Measurements from ENCODE around the gene CREB5. TPM values are rescaled to one million over a fixed set of nuclear protein-coding genes. Genes with fewer than 3 reads are reported as not detected.

Gene CREB5
- total and polyA plus RNA-seq, 10 donors, result 0.88 to 56.8 (median 23.5) TPM

DNA sequence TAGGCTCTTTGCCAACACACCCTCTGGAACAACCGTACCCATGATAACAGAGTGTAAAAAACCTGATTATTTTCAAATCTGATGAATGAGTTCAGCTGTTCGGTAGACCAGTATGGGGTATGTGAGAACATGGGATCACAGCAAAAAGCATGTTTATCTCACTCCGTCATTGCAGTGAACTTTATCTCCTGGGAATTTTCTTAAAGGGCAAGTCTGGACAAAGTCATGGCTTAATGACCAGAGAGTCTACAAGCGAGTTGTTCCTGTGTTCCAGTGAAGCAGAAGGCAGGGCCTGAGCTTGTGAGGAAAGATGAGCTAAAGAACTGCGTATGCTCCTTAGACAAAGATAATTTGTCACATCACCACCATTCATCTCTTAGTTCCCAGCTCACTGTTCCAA lies 326.1 kb downstream of the CREB5 start:
- H3K27ac ChIP-seq, result no peak overlapping the region
- H3K4me1 ChIP-seq, result no peaks in the 10 kb centered on the region

DNA sequence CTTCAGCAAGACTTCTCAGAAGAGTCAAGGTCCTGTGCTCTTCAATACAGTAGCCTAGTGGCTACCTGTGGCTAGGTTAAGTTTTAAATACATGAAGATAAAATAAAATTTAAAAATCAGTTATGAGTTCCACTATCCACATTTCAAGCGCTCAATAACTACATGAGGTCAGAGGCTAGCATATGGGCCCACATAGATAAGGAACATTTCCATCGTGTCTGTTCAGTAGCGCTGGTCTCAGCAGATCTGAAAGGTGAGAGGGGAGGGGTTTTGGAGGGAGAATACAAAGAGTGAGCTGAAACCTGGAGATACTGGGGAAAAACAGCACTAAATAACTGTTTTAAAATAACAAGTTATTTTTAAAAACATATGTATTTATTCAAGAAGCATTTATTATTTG lies 326.8 kb downstream of the CREB5 start:
- TF ChIP-seq, protein P1, sequence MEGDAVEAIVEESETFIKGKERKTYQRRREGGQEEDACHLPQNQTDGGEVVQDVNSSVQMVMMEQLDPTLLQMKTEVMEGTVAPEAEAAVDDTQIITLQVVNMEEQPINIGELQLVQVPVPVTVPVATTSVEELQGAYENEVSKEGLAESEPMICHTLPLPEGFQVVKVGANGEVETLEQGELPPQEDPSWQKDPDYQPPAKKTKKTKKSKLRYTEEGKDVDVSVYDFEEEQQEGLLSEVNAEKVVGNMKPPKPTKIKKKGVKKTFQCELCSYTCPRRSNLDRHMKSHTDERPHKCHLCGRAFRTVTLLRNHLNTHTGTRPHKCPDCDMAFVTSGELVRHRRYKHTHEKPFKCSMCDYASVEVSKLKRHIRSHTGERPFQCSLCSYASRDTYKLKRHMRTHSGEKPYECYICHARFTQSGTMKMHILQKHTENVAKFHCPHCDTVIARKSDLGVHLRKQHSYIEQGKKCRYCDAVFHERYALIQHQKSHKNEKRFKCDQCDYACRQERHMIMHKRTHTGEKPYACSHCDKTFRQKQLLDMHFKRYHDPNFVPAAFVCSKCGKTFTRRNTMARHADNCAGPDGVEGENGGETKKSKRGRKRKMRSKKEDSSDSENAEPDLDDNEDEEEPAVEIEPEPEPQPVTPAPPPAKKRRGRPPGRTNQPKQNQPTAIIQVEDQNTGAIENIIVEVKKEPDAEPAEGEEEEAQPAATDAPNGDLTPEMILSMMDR (IDR thresholded peaks at IDR 0.05 in 8 of 11, conservative IDR thresholded peaks at IDR 0.05 in 3 of 11), result no peak
- TF ChIP-seq POLR2A (IDR thresholded peaks at IDR 0.05), result no peak
- no peak for TF ChIP-seq POLR2AphosphoS5 (IDR thresholded peaks at IDR 0.05)
- Histone ChIP-seq H3K4me1 (no peaks in the 10 kb centered on the region), H3K4me3 (no peak overlapping the region), H3K27ac (no peak overlapping the region), H3K27me3 (replicated peaks in 1 of 7) (no peaks in the 10 kb centered on the region), H3K36me3 (peaks cover 0 to 12% (median 0%) of the 10 kb centered on the region in 6 donors), H3K9me3 (no peaks in the 10 kb centered on the region)
- no peak for DNase-seq
- intact Hi-C loops (cut with DNase I; ENCODE audit: low total_unique reads), result no loop called here
- 80 to 86% (median 84%) methylated on average over 3 of the region's 3 CpGs for WGBS, 5 donors

More for the DNA sequence above, 326.1 kb downstream of the CREB5 start:
- 81 to 94% (median 93%) methylated on average over 5 of the region's 5 CpGs for WGBS, 5 donors
- intact Hi-C loops (cut with DNase I; ENCODE audit: low total_unique reads), result no loop called here
- peaks cover 0 to 12% (median 0%) of the 10 kb centered on the region in 6 donors for H3K36me3 ChIP-seq
- H3K9me3 ChIP-seq, result no peaks in the 10 kb centered on the region
- no peak overlapping the region for H3K4me3 ChIP-seq
- no peak for DNase-seq
- no peaks in the 10 kb centered on the region for H3K27me3 ChIP-seq (replicated peaks in 1 of 7)
- TF ChIP-seq, protein P1 (IDR thresholded peaks at IDR 0.05 in 8 of 11, conservative IDR thresholded peaks at IDR 0.05 in 3 of 11), result no peak
- TF ChIP-seq POLR2AphosphoS5 (IDR thresholded peaks at IDR 0.05) (no peak), POLR2A (IDR thresholded peaks at IDR 0.05) (no peak)

DNA sequence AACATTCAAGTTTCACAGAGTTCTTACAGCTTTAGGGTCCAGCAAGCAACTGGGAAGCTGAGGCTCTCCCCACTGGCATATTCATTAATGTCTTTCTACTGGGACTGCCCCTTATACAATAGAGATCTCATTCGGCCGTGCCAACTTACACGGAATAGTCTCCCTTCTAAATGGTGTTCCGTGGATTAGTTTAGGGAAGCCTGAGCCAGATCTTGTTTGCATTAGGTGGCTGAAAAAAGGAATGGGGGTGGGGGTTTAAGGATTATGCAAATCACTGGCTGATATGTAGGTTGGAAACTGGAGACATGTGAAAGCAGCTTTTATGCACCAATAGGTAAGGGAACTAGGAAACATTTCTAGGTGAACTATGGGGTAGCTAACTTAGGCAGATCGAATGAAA lies 327.5 kb downstream of the CREB5 start:
- peaks cover 0 to 12% (median 0%) of the 10 kb centered on the region in 6 donors for H3K36me3 ChIP-seq
- no peaks in the 10 kb centered on the region for H3K9me3 ChIP-seq
- intact Hi-C loops (cut with DNase I; ENCODE audit: low total_unique reads), result no loop called here
- no peak overlapping the region for H3K4me3 ChIP-seq
- no peak for DNase-seq
- 83 to 90% (median 87%) methylated on average over 5 of the region's 5 CpGs for WGBS, 5 donors
- no peaks in the 10 kb centered on the region for H3K4me1 ChIP-seq
- H3K27ac ChIP-seq, result no peak overlapping the region
- TF ChIP-seq, protein P1 (IDR thresholded peaks at IDR 0.05 in 8 of 11, conservative IDR thresholded peaks at IDR 0.05 in 3 of 11), result no peak
- TF ChIP-seq POLR2A (IDR thresholded peaks at IDR 0.05), result no peak
- no peak for TF ChIP-seq POLR2AphosphoS5 (IDR thresholded peaks at IDR 0.05)
- no peaks in the 10 kb centered on the region for H3K27me3 ChIP-seq (replicated peaks in 1 of 7)

DNA sequence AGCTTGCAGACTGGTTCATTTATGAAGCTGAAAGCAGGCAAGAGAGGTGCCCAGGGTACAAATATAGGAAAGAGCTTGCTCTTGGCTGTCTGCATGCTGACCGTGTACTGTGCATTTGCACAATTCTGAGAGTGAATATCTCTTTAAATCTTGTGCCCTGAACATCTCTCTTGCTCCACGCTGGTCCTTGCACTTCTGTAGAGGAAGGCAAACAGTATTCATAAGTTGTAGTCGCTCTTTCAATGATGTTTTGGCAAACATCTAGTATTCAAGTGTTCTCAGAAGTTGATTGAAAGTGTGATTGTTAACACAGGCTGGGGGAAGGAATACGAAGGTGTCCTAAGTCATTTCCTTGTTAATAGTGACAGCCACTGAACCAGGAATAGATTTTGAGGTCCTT lies 332.6 kb downstream of the CREB5 start:
- no peaks in the 10 kb centered on the region for H3K4me1 ChIP-seq

More for the DNA sequence above, 332.6 kb downstream of the CREB5 start:
- 70 to 86% (median 73%) methylated on average over 4 of the region's 4 CpGs for WGBS, 5 donors
- no peak overlapping the region for H3K4me3 ChIP-seq
- intact Hi-C loops (cut with DNase I; ENCODE audit: low total_unique reads), result no loop called here
- no peak for DNase-seq
- TF ChIP-seq, protein P1 (IDR thresholded peaks at IDR 0.05 in 8 of 11, conservative IDR thresholded peaks at IDR 0.05 in 3 of 11), result no peak
- TF ChIP-seq POLR2AphosphoS5 (IDR thresholded peaks at IDR 0.05) (no peak), POLR2A (IDR thresholded peaks at IDR 0.05) (no peak)
- no peaks in the 10 kb centered on the region for H3K36me3 ChIP-seq
- no peaks in the 10 kb centered on the region for H3K27me3 ChIP-seq (replicated peaks in 1 of 7)
- H3K27ac ChIP-seq, result no peak overlapping the region
- H3K9me3 ChIP-seq, result no peaks in the 10 kb centered on the region

Measured in spleen (tissue), 11 donors.